Stimulated activated CD4-positive, alpha-beta T cell treated with anti-CD3 and anti-CD28 coated beads, TNF-alpha, amount 100 ng/mL, for 24 hours (primary cell): Measurements from ENCODE around the gene SOS2.

Experiments used
- DNase-seq, 3 experiments: peaks; one replicate each; pipeline ENCODE4 v3.0.0-alpha.2; 2020; ENCODE audit warnings: low read depth in 3 of 3

The SOS2 gene

DNA sequence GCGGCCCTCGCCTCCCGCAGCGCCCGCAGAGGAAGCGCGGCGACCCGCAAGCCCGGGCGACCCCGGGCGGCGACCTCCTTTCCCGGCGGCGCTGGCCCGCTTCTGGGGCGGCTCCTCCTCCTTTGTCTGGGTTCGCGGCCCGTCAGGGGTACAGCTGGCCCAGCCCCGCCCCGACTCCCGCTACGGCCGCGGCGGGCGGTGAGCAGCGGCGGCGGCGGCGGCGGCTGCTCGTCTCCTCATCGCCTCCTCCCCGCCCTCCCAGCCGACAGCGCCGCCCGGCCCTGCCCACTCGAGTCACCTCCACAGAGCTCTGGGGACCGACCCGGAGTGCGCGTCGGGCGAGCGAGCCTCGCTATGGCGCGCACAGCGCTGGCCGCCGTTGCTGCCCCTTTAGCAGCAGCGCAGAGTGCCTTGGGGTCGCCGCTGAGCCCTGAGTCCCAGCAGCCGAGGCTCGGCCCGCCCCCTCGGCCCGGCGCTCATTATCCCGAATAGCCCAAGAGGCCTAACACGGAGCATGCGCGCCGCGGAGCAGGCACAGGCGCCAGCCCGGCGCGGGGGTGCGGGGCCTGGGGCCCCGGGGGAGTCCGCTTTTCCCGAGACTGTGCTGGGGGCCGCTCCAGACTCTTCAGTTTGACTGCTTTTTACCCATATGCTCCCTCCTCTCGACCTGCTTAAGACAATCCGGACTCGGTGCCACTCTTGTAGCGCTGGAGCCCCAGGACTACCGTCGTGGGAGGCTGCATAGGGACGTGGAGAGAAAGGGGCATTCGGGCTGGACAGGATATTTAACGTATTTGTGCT, at the start of gene SOS2:
Gene SOS2, minus strand, starts transcription at position 104 of the 801 bp plus-strand sequence. CDS start 295 bp downstream, outside the sequence.
- DNase-seq = peak; percentile 40 to 73 (median 62)

DNA sequence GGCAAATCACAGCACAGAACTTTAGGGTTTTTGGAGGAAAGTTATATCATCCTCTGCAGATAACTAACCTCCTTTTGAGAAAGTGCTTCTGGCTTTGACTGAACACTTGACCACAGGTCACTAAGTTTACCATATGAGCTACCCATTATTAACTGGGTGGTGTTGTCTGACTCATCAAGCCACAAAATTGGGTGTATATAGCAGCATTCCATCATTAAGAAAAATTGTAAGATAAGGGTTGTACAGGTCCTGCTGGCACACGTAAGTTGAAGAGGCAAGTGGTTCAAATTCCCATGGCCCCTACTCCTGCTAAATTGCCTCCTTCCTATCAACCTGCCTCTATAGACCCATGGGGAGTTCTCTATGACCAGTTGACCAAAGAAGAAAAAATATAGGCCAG, 41.1 kb upstream of the SOS2 start:
- DNase-seq = no peak

DNA sequence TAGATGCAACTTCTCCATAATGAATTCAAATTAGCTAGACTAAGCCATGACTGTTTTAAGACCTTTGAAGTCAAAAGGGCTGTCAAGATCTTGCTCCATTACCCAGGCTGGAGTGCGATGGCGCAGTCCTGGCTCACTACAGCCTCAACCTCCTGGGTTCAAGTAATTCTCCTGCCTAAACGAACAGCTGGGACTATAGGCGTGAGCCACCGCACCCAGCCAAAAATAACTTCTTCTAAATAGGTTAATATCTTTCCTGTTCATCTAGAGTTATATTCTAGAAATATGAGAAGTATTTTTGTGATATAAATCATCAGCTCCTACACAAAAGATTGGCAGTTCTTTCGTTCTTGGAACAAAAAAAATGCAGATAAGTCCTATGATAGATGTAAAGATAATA, 39.6 kb upstream of the SOS2 start:
- DNase-seq = no peak

DNA sequence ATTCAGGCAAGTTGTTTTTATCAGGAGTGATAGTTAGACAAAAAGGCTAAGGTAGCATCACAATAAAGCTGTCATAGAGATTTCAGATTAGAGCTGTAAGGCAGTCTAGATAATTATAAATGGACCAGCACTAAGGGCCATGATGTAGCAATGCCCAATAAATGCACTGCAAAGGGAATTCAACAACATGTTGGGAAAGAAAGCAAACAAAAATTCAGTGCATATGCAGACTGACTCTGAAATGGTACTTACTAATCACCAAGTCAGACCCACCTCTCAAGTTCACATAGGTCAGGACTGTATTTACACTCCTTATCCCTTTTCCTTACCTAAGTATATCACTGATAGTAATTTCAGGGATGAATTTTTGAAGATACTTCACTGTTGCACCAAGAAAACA, 33.7 kb upstream of the SOS2 start:
- DNase-seq = no peak

DNA sequence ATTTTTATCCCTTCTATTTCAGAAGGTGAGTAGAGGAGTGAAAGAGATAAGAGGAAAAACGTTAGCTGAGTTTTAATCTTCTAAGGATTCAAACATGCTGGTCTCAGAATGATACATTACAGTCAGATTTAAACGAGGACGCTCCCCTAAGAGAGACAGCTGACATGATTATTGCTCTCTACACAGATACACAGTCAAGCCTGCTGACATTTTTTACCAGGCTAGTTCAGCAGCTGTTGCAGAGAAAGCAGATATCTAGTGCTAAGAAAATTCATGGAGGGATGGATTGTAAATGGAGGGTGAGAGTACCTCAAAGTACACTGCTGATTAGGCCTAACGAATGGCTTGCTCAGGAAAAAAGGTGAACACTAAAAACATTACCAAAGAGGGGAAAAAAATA, 31.9 kb upstream of the SOS2 start:
- DNase-seq = no peak

DNA sequence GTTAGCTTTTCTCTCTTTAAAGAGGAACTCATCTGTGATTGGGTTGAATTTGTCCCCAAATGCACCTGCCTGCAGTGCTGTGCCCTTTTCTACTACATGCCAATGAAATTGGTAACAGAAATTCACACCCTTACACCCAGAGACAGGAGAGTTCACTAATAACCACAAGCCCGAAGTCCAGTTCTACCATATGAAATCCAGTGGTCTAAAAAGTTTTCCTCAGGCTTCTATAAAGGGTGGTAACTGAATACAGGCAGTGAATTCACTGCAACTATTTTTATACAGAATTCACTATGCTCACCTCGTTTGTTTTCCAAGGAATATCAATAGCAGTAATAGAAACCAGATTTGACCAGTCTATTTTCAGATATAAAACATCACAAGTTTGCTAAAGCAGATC, 31.5 kb upstream of the SOS2 start:
- no peak for DNase-seq

DNA sequence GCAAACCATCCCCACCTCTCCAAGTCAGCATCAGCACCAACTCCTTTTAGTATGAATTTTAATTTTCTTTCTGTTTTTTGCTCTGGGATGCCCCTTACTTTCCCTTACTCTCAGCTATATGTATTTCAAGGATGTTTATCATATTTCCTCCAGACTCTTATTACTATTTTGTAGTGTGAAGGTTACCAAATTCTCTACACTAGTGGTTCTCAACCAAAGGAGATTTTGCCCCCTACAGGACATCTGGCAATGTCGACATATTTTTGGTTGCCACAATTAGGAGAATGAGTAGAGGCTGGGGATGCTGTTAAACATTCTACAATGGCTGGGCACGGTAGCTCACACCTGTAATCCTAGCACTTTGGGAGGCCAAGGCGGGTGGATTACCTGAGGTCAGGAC, 29.1 kb upstream of the SOS2 start:
- no peak for DNase-seq

DNA sequence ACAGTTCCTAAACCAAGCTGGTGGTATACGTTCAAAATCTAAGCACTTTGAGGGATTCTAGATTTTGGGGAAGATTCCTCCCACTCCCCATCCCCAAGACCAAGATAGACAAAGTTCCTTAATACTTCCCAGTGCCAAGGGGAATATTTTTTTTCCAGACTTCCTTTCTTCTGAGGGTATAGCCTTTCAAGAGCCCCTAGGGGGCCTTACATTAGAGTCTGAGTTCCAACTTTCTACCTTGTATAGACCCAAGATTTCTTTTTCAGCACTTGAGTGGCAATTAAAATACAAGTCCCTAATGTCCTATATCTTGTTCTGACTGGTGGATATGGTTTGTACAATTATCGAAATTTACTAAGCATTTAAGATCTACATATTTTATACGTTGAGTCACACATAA, 28.7 kb upstream of the SOS2 start:
- DNase-seq = no peak

DNA sequence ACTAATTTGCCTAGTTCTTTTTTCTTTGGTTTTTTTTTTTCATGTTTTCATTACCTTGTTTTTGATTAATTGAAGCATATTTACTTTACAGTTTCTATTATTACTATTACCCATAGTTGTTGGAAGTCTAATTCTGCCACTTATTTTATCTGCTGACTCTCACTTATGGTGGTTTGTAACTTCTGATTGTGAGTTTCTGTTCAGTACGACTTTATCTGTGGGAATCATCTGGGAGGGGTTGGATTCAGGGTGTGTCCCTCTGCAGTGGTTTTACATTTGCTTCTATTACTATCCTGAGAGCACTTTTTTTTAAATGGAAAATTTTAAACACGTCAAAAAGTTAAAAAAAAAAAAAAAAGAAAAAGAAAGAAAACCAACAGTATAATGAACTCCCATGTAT, 26.4 kb upstream of the SOS2 start:
- DNase-seq = no peak

DNA sequence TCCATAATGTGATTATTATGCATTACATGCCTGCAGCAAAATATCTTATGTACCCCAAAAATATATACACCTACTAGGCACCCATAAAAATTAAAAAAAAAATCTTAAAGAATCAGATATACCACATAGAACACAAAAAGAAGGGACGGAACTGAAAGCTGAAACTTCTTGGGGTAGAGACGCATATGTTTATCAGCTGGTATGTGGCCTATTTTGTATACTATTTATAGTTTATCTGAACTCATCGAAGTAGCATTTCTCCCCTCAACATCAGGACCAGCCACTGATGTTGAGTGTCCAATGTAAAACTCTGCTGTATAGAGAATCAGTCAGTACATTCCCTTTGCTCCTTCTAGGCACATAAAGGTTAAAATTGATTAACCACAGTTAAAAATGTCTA, 22.9 kb upstream of the SOS2 start:
- DNase-seq = no peak

DNA sequence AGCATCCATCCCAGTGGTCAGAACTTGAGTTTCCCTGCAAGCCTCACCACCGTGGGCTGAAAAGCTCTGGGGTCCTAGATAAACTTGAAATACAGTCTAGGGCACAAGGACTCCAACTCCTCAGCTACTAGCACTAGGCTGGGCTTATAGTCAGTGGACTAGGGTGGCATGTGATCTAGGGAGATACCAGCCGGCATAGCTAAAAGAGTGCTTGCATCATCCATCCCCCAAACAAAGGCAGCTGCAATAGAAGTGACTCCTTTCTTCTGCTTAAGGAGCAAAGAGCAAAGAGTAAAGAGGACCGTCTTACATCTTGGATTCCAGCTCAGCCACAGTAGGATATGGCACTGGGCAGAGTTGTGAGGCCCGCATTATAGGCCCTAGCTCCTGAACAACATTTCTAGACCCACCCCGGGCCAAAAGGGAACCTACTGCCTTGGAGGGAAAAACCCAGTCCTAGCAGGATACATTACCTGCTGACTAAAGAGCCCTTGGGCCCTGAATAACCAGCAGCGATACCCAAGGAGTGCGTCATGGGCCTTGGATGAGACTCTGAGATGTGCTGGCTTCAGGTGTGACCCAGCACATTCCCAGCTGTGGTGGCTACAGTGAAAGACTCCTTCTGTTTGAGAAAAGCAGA, 17.9 kb upstream of the SOS2 start:
- DNase-seq = no peak

DNA sequence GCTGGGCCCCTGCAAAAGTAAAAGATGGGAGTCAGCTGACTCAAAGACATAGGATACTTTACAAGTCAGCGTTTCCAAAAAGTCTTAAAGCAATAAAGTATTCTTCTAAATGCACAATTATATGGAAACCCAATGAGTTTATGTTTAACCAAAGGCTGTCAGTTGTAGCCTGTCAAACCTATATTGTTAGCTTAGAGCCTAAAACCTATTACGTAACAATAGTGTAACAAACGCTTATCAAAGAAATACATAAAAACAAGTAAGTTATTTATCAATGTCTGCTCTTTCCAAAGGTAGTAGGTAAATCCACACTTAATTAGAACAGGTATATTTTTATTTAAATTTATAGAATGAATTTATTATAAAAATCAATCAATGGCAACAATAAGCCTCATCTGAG, 15.9 kb upstream of the SOS2 start:
- no peak for DNase-seq

DNA sequence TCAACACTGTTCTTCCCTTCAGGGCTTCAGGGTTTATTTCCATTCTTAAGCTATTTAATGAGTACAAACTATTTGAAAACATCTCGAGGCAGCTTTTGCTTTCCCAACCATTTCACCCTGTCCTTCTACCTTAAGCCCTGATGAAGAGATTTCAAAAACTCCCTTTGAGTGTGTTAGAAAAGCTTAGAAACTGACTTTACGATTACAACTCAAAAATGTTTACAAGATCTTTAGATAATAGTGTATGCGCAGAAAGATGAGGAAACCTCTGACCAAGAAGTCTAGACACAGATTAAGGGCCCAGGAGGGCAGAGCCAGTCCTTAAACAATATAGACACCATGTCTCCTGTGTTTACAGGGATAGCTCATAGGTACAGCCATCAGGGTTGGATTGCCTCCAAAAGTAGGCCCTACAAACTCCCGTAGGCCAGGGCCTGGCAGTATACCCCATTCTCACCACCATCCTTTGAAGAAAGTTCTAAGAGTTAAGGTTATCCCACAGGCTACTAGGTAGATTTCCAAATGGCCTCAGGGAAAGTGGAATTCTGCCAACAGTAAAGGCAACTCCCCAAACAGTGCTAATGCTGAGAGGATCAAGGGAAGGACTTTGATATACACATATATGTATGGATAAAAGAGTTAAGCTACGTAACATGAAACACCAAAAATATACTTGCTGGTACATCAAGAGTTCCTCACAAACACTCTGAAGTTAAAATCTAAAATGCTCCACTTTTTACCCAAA, 11.4 kb upstream of the SOS2 start:
- DNase-seq = no peak

DNA sequence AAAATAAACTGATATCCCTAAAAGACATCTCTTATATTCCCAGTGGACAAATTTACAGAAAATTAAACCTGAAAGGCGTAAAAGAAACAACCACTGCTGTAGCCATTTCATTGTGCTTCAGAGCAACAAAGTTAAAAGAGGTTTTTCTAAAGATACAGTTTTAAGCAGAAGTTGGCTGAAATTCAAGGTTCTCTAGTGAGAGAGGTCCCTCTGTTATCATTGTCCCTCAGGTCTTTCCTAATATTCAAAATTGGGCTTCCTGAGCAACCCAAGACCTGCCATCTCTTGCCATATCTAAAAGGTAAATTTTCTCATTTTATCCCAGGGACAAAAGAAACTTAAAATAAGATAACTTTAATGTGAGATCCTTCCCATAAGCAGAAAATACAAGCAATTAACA, 10.7 kb upstream of the SOS2 start:
- no peak for DNase-seq

DNA sequence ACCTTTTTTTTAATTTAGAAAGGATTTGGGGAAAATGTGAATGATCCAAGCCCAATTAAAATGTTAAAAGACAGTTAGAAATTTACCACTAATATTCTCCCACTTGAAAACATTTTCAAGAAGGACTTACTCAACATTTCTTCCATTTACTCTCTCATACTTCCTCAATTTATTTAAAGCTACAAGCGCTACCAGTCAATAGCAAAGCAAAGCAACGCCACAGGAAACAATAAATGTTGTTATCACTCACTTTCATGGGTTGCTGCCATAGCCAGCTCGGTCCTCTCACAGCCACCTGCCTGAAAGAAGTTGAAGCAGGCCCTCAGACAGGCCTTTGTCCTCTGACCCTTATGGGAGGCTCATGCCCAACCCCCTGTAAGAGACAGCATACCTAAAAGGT, 6.0 kb upstream of the SOS2 start:
- DNase-seq = no peak

DNA sequence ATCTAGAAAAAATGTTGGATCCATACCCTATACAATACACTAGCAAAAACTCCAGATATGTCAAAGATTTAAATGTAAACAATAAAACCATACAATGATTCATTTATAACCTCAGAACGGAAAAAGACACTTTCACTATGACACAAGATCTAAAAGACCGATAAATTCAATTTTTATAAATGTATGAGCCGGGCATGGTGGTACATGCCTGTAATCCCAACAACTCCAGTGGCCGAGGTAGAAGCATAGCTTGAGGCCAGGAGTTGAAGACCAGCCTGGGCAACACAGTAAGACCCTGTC, 2.5 kb upstream of the SOS2 start:
- DNase-seq = no peak

DNA sequence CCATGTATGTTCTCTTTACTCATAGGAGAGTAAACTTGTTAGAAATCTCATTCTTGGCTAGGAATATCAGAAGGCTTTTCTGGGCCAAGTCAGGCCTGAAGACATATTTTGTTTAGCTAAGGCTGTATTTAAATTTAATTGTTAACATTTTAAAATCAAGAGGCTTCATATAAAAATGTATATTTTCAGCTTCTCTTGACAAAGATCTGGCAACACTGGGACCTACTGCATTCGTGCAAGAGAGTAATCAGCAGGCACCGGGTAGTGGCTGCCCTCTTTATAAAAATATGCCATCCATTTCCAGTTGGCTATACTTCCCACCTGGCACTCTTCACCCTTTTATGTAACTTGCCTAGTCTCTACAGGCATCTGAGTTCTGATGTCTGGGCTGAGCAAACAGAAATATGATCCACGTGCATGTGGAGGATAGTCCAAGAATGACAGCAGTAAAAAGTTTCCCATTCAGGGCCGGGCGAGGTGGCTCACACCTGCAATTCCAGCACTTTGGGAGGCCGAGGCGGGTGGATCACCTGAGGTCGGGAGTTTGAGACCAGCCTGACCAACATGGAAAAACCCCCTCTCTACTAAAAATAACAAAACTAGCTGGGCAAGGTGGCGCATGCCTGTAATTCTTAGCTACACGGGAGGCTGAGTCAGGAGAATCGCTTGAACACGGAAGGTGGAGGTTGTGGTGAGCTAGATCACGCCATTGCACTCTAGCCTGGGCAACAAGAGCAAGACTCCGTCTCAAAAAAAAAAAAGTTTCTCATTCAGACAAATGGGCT, 2.0 kb upstream of the SOS2 start:
- peak in 1 of 3 experiments; percentile 17 for DNase-seq

DNA sequence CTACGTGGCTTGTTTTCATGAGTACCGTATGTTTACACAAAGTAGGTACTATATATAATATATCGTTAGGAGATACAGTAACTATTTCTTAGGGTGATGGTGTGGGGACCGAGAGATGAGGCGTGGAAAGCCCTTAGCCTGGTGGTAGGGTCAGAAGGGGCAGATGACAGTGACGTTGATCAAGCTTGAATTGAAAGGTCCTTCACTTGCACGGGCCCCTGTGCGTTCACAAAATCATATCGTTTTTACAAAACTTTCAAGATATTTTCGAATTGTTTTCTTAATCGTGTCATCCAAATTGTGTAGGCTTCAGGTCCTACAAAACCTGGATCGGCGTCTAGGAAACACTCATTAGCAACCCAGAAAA, 881 bp upstream of the SOS2 start:
- no peak for DNase-seq

DNA sequence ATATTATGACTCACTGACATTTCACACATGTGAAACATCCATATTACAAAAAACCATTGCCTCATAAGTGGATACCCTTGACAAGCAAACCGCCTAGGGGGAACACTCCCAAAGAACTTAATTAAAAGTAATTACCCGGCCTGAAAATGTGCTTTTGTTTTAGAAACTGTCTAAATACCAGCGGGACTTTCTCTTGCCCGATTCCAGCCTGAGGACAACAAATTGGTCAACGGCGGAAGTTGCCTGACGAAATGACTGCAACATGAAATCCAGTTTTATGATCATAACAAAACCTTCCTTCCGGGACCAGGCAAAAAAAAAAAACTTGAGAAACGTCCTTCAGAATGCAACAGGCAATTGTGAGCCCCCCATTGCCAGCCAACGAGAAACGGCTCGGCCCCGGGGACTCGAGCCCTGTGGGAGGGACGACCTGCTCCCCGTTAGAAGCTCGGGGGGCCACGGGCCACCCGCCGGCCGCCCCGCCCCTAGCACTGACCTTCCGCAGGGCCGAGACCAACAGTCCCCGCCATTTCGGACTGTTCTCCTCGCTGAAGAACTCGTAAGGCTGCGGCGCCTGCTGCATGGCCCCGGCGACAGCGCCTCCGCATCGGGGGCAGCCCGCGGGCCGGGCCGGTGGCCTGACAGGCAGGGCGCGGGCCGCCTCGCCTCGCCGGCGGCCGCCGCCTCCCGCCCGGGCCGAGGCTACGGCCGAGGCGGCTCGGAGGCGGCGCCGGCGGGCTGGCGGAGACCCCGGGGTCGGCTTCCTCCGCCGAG, 490 bp downstream of the SOS2 start:
- peak in 2 of 3 experiments; percentile 1 to 17 for DNase-seq

DNA sequence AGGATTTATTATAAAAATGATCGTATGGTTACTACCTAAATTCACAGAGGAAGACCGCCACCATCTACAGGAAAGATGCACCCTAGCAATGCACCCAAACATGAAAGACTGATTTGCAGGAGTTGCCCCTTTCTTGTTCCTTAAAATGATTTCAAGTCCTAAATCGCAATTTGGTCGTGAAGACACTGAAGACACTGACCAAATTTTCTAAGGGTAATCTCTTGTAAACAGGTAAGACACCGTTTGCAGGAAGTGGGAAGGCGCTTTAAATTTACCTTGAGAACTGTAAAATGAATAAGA, 1.0 kb downstream of the SOS2 start:
- DNase-seq = no peak

DNA sequence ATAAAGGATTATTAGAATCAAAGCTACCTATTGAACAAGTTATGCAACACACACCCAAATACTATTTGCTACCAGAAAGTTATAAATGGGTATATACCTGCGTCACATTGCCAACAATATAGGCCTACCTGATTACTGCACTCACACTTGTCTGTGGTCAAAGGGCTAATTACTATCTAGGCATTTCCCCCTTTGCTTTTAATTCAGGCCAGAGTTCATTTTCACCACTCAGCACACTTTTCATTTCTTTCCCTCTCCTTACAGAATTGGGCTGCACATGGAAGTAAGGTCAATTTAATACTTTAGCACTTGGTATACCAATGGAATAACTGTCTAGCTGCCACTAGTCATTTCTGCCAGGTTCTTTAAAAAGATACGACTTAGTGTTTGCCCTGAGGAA, 1.7 kb downstream of the SOS2 start:
- no peak for DNase-seq

DNA sequence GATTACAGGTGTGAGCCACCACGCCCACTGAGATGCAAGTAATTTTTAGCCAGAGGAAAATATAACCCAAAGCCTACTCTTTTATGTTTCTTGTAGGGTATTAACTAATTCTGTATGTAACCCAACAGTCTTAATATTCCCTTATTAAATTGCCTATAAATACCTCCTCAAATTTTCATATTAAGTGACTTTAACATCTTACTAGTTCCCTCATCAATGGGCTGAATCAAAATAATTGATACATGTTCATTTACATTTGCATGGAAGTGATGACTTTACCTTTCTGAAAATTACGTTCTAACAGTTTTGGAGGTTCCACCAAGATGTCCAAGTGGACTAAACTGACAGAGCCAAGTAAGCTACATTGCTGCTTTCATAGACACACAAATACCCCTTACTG, 3.1 kb downstream of the SOS2 start:
- DNase-seq = no peak
